CD4-positive, alpha-beta T cell treated with Interleukin-6 at 100 ng/mL for 8 hours (primary cell): ENCODE results near the gene ARHGAP10.
A peak's percentile ranks its signal among the peaks of the same experiment; 100 is the strongest.

Source experiments
- DNase-seq: peaks from one replicate; pipeline ENCODE4 v3.0.0-alpha.2; 2020; ENCODE audit warnings: mixed read lengths, low spot score

The ARHGAP10 gene

GRCh38 chr4:147731580-147732517 lies at the start of gene ARHGAP10:
Gene ARHGAP10 (plus strand): TSS chr4:147732088. CDS start chr4:147732302, 214 bp downstream.
- peak; percentile 54 for DNase-seq

GRCh38 chr4:147682755-147683154 lies 49.1 kb upstream of the ARHGAP10 start:
- no peak for DNase-seq

- DNase-seq = no peak
These were observed 48.7 kb upstream of the ARHGAP10 start for GRCh38 chr4:147683188-147683591.

GRCh38 chr4:147683717-147684700 lies 47.9 kb upstream of the ARHGAP10 start, which contains the start of gene PRMT9:
Gene PRMT9 (minus strand): TSS chr4:147684163. CDS start chr4:147683987, 176 bp downstream.
- DNase-seq = peak; percentile 85

- no peak for DNase-seq
These were observed 42.8 kb upstream of the ARHGAP10 start for GRCh38 chr4:147689067-147689466.

GRCh38 chr4:147691820-147692219 lies 40.1 kb upstream of the ARHGAP10 start:
- DNase-seq = no peak

- no peak for DNase-seq
These were observed 38.7 kb upstream of the ARHGAP10 start for GRCh38 chr4:147693218-147693617.

- DNase-seq = no peak
These were observed 35.0 kb upstream of the ARHGAP10 start for GRCh38 chr4:147696866-147697265.

- no peak for DNase-seq
These were observed 27.0 kb upstream of the ARHGAP10 start for GRCh38 chr4:147704846-147705245.

- DNase-seq = peak; percentile 54
These were observed 23.8 kb upstream of the ARHGAP10 start for GRCh38 chr4:147707892-147708672.

- no peak for DNase-seq
These were observed 21.9 kb upstream of the ARHGAP10 start for GRCh38 chr4:147709999-147710398.

GRCh38 chr4:147714575-147715401 lies 17.1 kb upstream of the ARHGAP10 start:
- DNase-seq = no peak

- no peak for DNase-seq
These were observed 14.0 kb upstream of the ARHGAP10 start for GRCh38 chr4:147717878-147718277.

GRCh38 chr4:147723326-147723725 lies 8.6 kb upstream of the ARHGAP10 start:
- no peak for DNase-seq

GRCh38 chr4:147724468-147725201 lies 7.3 kb upstream of the ARHGAP10 start:
- DNase-seq = no peak

GRCh38 chr4:147725673-147726072 lies 6.2 kb upstream of the ARHGAP10 start:
- DNase-seq = no peak

- DNase-seq = no peak
These were observed 4.3 kb upstream of the ARHGAP10 start for GRCh38 chr4:147727476-147728028.

GRCh38 chr4:147730333-147730732 lies 1.6 kb upstream of the ARHGAP10 start:
- DNase-seq = no peak

- DNase-seq = no peak
These were observed 789 bp downstream of the ARHGAP10 start for GRCh38 chr4:147732518-147733235.
